Measurements from ENCODE around the gene ZNF883.
"Not testable (repeated sequence)": the region's sequence is repeated elsewhere in the genome, so short reads cannot be mapped to it uniquely, and the experiment has no call there.

Gene ZNF883

DNA sequence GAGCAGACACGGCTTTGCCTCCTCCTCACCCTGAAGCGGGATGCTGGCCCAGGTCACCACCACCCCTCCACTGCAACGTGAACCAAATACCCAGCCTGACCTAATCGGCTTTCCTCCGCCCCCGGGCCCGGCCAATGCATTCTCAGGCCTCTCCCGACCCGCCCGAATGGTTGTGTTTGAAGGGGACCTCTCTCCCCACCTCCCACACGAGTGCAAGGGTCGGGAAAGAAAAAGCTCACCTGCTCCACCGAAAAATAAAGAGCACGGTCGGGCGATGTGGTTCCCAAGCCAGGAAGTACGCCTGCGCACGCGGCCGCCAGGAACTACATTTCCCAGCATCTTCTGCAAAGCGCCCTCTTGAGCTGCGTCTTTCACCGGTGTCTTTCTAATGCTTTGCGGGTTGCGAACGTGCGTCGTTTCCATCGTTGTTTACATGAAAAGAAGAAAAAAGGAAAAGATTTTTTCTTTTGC lies at the start of gene ZNF883:
Gene ZNF883 (minus strand): TSS at position 282 of the 471 bp plus-strand sequence.
- peak; percentile 24 for DNase-seq (ENCODE audit: low read depth, low spot score)

DNA sequence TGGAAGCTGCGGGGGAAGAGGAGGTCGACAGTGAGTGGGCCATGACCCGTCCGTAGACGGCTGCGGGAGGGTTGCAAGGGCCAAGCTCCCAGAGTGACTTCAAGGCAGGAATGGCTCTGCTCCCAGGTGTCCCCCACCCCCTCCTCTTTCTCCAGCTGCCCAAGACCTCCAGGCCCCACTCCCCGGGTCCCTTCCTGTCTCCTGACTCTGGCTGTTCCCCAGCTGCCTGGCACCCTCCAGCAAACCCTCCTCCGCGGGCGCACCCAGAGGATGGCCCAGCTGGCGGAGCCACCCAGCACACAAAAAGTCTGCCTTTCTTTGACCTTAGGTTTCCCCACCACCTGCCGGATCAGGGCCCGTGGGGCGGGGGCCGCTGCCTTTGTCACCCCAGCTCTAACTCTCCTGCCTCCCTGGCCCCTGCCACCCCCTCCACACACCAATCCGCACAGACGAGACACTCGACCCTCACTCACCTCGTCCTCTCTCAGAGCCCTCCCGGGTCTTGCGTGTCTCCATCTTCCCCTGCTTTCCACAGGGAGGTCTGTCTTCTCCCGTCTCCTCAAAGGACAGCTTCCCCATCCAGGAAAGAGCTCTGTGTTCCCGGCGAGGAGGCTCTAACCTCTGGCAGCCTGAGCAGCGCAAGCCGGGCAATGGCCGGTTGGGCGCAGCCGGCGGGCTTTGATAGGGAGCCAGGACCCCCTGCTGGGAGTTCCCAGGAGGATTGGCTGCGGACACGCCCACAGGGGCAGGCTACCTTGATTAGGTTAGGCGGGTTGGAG lies 49.3 kb upstream of the ZNF883 start:
- not testable (repeated sequence) for DNase-seq (ENCODE audit: low read depth, low spot score)

- DNase-seq (ENCODE audit: low read depth, low spot score): not testable (repeated sequence)
Observed at GRCh38 chr9:113059581-113060284, 47.7 kb upstream of the ZNF883 start.

GRCh38 chr9:113057193-113057592 lies 45.2 kb upstream of the ZNF883 start:
- DNase-seq (ENCODE audit: low read depth, low spot score): no peak

- DNase-seq (ENCODE audit: low read depth, low spot score): peak; percentile 89
Observed at GRCh38 chr9:113056191-113057106, 44.5 kb upstream of the ZNF883 start, which contains the start of gene ZFP37. TSS of gene ZFP37 (minus strand) at chr9:113056724. CDS start at chr9:113056688, 36 bp downstream.

DNA sequence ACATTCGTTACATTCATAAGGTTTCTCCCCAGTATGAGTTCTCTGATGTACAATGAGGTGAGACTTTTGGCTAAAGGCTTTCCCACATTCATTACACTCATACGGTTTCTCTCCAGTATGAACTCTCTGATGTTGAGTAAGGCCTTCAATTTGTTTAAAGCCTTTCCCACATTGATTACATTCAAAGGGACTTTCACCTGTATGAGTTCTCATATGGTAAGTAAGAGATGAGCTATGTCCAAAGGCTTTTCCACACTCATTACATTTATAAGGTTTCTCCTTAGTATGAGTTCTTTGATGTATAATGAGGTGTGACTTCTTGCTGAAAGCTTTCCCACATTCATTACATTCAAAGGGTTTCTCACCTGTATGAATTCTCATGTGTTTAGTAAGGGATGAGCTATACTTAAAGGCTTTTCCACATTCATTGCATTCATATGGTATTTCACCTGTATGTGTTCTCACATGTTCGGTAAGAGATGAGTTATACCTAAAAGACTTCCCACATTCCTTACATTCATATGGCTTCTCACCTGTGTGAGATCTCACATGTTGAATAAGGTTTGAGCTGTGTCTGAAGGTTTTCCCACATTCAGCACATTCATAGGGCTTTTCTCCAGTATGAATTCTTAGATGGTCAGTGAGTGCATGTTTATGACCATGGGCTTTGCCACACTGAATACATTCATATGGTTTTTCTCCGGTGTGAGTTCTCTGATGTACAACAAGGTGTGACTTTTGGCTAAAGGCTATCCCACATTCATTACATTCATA lies 31.1 kb upstream of the ZNF883 start:
- DNase-seq (ENCODE audit: low read depth, low spot score): no peak

DNA sequence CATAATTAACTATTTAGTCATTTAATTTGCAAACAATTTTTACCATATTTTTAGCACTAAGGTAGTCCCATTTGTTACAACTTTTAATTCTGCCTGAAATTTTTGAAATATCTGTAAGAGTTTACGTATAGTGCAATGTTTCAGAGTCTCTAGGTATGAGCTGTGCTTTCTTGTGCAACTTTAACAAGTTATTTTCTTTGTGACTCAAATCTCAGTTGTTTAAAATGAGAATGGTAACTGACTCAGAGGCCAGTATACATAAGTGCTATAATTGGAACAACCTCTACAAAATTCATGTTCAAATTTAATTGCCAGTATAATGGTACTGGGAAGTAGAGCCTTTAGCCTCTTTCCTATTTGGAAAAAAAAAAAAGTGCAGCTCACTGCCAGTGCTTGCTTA lies 14.2 kb upstream of the ZNF883 start:
- DNase-seq (ENCODE audit: low read depth, low spot score): no peak

- DNase-seq (ENCODE audit: low read depth, low spot score): no peak
Observed at GRCh38 chr9:113018247-113018646, 6.3 kb upstream of the ZNF883 start.

DNA sequence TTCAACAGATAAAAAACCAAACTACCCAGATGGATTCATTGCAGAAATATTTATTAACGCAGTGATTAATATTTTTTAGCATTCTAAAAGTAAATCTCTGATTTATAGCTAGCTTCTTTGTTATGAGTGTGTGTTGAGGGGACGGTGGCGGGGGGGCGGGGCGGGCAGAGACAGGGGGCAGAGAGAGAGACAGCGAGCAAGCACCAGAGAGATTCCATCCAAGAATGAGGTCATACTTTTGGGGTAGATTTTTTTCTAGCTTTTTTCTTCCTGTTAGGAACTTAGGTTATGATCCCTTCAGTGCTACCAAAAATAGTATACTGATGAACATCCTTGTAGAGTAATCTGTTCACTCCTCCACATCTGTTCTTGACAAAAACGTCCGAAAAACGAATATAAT lies 500 bp upstream of the ZNF883 start:
- DNase-seq (ENCODE audit: low read depth, low spot score): no peak

DNA sequence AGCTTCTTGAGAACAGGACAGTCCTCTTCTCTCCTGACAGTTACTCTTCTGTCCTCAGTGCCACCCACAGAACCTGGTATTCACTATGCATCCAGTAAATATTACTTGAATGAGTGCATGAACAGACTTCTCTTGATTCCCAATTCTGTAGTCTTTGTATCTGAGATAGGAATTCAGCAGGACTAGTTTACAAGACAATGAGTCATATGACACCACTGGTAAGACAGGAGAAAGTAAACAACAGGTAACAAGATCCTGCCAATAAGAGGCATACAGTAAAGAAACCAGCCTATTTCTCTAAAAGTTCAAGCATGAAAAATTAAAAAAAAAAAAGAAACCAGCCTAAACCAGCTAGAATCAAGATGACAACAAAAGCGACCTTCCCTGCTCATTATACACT lies 6.2 kb downstream of the ZNF883 start:
- DNase-seq (ENCODE audit: low read depth, low spot score): no peak

DNA sequence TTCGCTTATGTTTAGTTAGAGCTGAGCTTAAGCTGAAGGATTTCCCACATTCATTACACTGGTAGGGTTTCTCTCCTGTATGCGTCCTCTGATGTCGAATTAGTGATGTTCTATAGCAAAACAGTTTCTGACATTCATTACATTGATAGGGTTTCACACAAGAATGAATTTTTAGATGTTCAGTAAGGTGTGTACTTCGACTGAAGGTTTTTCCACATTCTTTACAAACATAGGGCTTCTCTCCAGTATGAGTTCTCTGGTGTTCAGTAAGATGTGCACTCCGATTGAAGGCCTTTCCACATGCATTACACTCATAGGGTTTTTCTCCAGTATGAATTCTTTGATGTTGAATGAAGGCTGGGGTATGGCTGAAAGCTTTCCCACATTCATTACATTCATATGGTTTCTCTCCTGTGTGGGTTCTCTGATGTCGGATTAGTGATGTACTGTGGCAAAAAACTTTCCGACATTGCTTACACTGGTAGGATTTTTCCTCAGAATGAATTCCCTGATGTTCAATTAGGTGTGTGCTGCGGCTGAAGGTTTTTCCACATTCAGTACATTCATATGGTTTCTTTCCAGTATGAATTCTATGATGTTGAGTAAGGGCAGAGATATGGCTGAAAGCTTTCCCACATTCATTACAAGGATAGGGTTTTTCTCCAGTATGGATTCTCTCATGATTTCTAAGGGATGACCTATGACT lies 14.6 kb downstream of the ZNF883 start:
- no peak for DNase-seq (ENCODE audit: low read depth, low spot score)

GRCh38 chr9:112971415-112971814 lies 40.6 kb downstream of the ZNF883 start:
- DNase-seq (ENCODE audit: low read depth, low spot score): no peak

GRCh38 chr9:112970939-112971338 lies 41.1 kb downstream of the ZNF883 start:
- no peak for DNase-seq (ENCODE audit: low read depth, low spot score)

- DNase-seq (ENCODE audit: low read depth, low spot score): no peak
Observed at GRCh38 chr9:112969730-112970129, 42.3 kb downstream of the ZNF883 start.

DNA sequence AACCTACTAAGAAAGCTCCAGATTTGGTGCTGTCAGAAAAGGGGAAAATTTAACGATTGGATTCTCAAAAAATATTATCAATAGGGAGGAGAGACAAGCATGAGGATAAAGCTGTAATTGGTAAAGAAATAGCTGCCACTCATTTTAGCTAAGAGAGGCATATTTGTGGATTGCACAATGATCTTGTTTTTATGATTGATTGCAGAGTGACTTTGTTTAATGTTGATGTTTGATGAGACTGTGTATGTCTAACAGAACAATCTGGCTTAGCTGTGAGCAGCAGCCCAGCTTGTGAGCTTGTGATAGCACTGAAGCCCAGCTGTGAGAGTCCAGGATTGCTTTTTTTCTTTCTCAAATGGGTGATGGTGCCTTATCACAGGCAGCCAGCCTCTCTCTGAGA lies 56.4 kb downstream of the ZNF883 start:
- DNase-seq (ENCODE audit: low read depth, low spot score): no peak

- DNase-seq (ENCODE audit: low read depth, low spot score): no peak
Observed at GRCh38 chr9:112945620-112946208, 66.3 kb downstream of the ZNF883 start.

GRCh38 chr9:112939418-112939817 lies 72.6 kb downstream of the ZNF883 start:
- no peak for DNase-seq (ENCODE audit: low read depth, low spot score)

DNA sequence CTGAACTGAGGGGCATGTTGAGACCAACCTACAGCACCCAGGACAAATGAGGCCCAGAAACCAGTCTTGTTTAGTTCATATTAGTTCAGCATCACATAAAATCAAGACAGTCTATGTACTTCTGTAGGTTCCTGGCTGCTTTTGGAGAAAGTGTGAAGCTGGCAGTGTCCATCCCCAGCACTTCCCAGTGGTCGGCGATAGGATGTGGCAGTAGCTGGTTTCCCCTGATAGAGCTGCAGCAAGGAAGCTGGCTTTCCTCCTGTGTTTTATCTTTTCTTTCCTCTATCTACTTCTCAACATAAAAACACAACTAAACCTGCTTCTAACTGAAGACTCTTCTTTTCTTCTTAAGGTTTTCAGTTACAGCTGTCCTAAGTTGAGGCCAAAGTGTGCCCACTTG lies 78.3 kb downstream of the ZNF883 start:
- no peak for DNase-seq (ENCODE audit: low read depth, low spot score)

DNA sequence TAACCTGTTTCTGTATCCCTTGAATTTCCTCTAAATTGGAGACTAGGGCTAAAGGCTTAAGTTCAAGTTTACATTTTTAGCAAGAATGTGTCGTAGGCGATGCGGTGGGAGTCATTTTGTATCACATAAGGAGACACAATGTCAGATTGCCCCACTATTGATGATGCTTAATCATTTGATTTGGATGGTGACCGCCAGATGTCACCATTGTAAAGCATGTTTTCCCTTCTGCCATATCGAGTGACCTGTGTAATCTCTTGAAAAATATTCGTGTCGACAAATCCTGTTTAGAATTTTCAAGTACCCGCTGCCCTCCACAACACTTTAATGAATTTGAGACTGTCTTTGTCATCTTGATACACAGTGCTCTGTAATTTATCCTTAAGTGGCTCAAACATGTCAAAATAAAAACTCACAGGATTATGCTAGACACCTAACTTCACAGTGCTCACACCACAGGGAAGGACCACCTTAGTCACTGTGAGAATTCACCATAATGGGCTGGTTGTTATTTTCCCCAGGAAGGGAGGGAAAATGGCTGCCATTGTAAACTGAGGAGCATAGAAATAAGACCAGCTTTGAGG lies 86.8 kb downstream of the ZNF883 start:
- no peak for DNase-seq (ENCODE audit: low read depth, low spot score)

GRCh38 chr9:112921549-112921948 lies 90.4 kb downstream of the ZNF883 start:
- DNase-seq (ENCODE audit: low read depth, low spot score): no peak
